A673 (cell line): ENCODE data around the gene SLC35E4. TPM values are rescaled to one million over a fixed set of nuclear protein-coding genes. Genes with fewer than 3 reads are reported as not detected.
A peak's percentile ranks its signal among the peaks of the same experiment; 100 is the strongest.

Experiments
- Bru-seq: library from RNA; stranded (reverse); fragments of 400-500 nt; gene quantifications from one replicate; lab custom pipeline; 2021; lab: Mats Ljungman, UMichigan
- BruChase-seq, 2 experiments: library from RNA; stranded (reverse); fragments of 400-500 nt; gene quantifications; one replicate each; lab custom pipeline; 2021; lab: Mats Ljungman, UMichigan
- BruUV-seq: library from RNA; stranded (reverse); fragments of 400-500 nt; replicated peaks from 2 replicates; lab custom pipeline; 2021; lab: Mats Ljungman, UMichigan
- CTCF ChIA-PET: fragments of 300-600 bp; sonication (Branson Sonifier 250); formaldehyde crosslinking; loops from one replicate; lab custom pipeline; 2022; ENCODE audit warnings: antibody characterized with exemption; lab: Charles Lee
- POLR2A ChIA-PET: fragments of 300-600 bp; sonication (Branson Sonifier 250); formaldehyde crosslinking; loops from one replicate; lab custom pipeline; 2022; ENCODE audit warnings: antibody characterized with exemption; ENCODE audit not compliant: low non-redundant PET; lab: Charles Lee
- DNase-seq: peaks from one replicate; pipeline ENCODE4 v3.0.0-alpha.2; 2015; ENCODE audit warnings: low spot score
- H3K27ac ChIP-seq: fragments of 200-600 bp; sonication (generic); 2 replicates; pipeline ENCODE4 v1.5.1; 2016; ENCODE audit warnings: mixed run types, low read depth, mild to moderate bottlenecking, mixed read lengths, antibody characterized with exemption, low read length; ENCODE audit not compliant: poor library complexity, severe bottlenecking
- H3K27me3 ChIP-seq: fragments of 200-600 bp; sonication (generic); replicated peaks from 2 replicates; pipeline ENCODE4 v1.6.1; 2017; ENCODE audit warnings: mixed run types, low read depth, mild to moderate bottlenecking, mixed read lengths, antibody characterized with exemption, low read length; ENCODE audit not compliant: insufficient read depth, poor library complexity
- H3K36me3 ChIP-seq: fragments of 200-600 bp; sonication (generic); 2 replicates; pipeline ENCODE4 v1.6.1; 2016; ENCODE audit warnings: mixed run types, mild to moderate bottlenecking, mixed read lengths, antibody characterized with exemption, low read length; ENCODE audit not compliant: insufficient read depth, poor library complexity, severe bottlenecking
- H3K4me1 ChIP-seq: fragments of 200-600 bp; sonication (generic); 2 replicates; pipeline ENCODE4 v1.6.1; 2017; ENCODE audit warnings: mixed run types, mild to moderate bottlenecking, mixed read lengths, antibody characterized with exemption, low read length; ENCODE audit not compliant: insufficient read depth, poor library complexity, severe bottlenecking
- H3K4me3 ChIP-seq: fragments of 200-600 bp; sonication (generic); 2 replicates; pipeline ENCODE4 v1.5.1; 2016; ENCODE audit warnings: low read depth, mixed run types, mild to moderate bottlenecking, mixed read lengths, low read length; ENCODE audit not compliant: poor library complexity, severe bottlenecking
- H3K9me3 ChIP-seq: fragments of 200-600 bp; sonication (generic); 2 replicates; pipeline ENCODE4 v1.6.1; 2016; ENCODE audit warnings: mixed run types, low read depth, mild to moderate bottlenecking, mixed read lengths, antibody characterized with exemption, low read length; ENCODE audit not compliant: poor library complexity, severe bottlenecking
- CTCF ChIP-seq: fragments of 300-800, 200-600 bp; sonication (generic); conservative IDR thresholded peaks from 2 replicates; pipeline ENCODE4 v1.5.1; 2017; ENCODE audit warnings: low read depth, mild to moderate bottlenecking, antibody characterized with exemption, low read length, moderate library complexity, mixed read lengths
- EZH2 ChIP-seq: fragments of 200-600 bp; sonication (generic); IDR thresholded peaks from 2 replicates; pipeline ENCODE4 v1.6.1; 2017; ENCODE audit warnings: borderline replicate concordance, low read depth, mild to moderate bottlenecking, mixed read lengths, antibody characterized with exemption, low read length; ENCODE audit not compliant: poor library complexity, severe bottlenecking
- intact Hi-C: fragments of 100-400 bp; cut with micrococcal nuclease; formaldehyde crosslinking; loops from one replicate; pipeline ENCODE4 v1.10.0; 2022; ENCODE audit not compliant: unreplicated experiment
- long read RNA-seq: library from polyadenylated mRNA; stranded (forward); transcript quantifications from one replicate; pipeline ENCODE4 v2.0.0, GENCODE V29; 2022
- total RNA-seq: library from RNA; stranded (reverse); gene quantifications from 2 replicates; pipeline ENCODE4 v1.2.3, GENCODE V29; 2021

Gene SLC35E4, protein sequence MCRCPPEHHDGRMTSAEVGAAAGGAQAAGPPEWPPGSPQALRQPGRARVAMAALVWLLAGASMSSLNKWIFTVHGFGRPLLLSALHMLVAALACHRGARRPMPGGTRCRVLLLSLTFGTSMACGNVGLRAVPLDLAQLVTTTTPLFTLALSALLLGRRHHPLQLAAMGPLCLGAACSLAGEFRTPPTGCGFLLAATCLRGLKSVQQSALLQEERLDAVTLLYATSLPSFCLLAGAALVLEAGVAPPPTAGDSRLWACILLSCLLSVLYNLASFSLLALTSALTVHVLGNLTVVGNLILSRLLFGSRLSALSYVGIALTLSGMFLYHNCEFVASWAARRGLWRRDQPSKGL
- total RNA-seq (2.4 and 3.3 TPM in 2 replicates), Bru-seq, nascent RNA (percentile 37 among the genes with signal in this experiment), BruChase-seq, experiment 1, labeled RNA remaining after a 2-hour chase (percentile 43 among the genes with signal in this experiment), BruChase-seq, experiment 2, labeled RNA remaining after a 6-hour chase (percentile 44 among the genes with signal in this experiment)
- long read RNA-seq, transcript SLC35E4-201 (2 exons, 2,714 nt) = major isoform, 12 of 16 reads
- long read RNA-seq, partial matches to known transcripts = 0 of 16 reads
- long read RNA-seq, other reads (novel, unspliced or antisense) = 4 of 16 reads

DNA sequence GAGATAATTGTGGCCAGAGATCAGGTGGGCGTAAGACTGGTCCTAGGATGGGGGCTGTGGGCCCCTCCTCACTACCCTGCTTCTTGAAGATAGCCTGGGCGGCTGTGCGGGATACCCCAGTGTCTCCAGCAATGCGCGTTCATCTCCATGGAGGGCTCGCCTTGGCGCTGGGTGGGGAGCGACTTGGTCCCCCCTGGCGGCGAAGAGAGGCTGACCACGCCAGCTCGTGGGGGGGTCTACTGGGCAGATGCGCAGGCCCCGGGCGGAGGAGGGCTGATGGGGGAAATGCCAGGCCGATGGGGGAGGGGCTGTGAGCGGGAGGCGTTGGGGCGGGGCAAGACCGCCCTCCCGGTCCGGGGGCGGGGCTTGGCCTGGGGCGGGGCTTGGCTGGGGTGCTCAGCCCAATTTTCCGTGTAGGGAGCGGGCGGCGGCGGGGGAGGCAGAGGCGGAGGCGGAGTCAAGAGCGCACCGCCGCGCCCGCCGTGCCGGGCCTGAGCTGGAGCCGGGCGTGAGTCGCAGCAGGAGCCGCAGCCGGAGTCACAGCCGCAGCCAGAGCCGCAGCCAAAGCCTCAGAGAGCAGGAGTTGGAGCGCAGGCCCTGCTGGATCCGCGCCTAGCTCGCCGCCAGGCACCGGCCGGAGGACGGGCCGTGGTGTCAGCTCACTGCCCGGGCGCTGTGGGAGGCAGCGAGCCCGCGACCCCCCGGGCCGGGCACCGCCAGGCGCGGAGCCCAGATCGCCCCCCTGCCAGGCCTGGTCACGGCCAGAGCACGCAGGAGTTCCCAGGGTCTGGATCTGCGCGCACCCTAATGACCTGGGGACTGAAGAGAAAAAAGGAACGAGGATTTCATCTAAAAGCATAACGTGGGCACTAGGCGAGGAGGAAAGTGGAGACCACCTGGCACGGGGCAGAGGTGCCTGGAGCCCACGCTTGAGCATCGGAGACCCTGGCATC is at the start of gene SLC35E4:
TSS of gene SLC35E4 (plus strand) at position 509 of the 953 bp plus-strand sequence. CDS start 670 bp downstream, outside the sequence.
- H3K9me3 ChIP-seq = no peaks in the 10 kb centered on the region
- peak within 1 kb of the TSS; percentile 63 for H3K4me3 ChIP-seq
- H3K27me3 ChIP-seq = no peaks in the 10 kb centered on the region
- no TSS peak for BruUV-seq
- peak within 1 kb of the TSS; percentile 77 for H3K27ac ChIP-seq
- ChIA-PET POLR2A (interaction anchor here (0.5 to 0.6 kb wide), 2 partner anchors 332 to 733 kb away, joined by 3 to 4 read pairs; no protein-coding TSS in a partner anchor), CTCF (interaction anchor here (0.6 to 3.6 kb wide), 5 partner anchors 29 to 145 kb away, joined by 3 to 32 read pairs (median 3); no protein-coding TSS in a partner anchor)
- intact Hi-C loops = loop anchor here (2.0 kb wide), 2 partner anchors 285 to 513 kb away; no protein-coding TSS in a partner anchor
- peak; percentile 92 for DNase-seq
- TF ChIP-seq EZH2 (no peak), CTCF (peak; percentile 36)
- H3K4me1 ChIP-seq = peaks cover 16% of the 10 kb centered on the region
- no peaks in the 10 kb centered on the region for H3K36me3 ChIP-seq

- Histone ChIP-seq H3K27ac (no peak overlapping the region), H3K9me3 (no peaks in the 10 kb centered on the region), H3K36me3 (peaks cover 75% of the 10 kb centered on the region), H3K4me3 (no peak overlapping the region), H3K4me1 (peaks cover 7% of the 10 kb centered on the region), H3K27me3 (no peaks in the 10 kb centered on the region)
- no peak for DNase-seq
- no TSS peak for BruUV-seq
- CTCF ChIA-PET = no interaction called here
- no peak for TF ChIP-seq CTCF
- no peak for TF ChIP-seq EZH2
- POLR2A ChIA-PET = interaction anchor here (0.7 kb wide), 1 partner anchor 155 kb away, joined by 3 read pairs; no protein-coding TSS in a partner anchor
- intact Hi-C loops = no loop called here
Measured at GRCh38 chr22:30586414-30586813, 49.2 kb upstream of the SLC35E4 start.

DNA sequence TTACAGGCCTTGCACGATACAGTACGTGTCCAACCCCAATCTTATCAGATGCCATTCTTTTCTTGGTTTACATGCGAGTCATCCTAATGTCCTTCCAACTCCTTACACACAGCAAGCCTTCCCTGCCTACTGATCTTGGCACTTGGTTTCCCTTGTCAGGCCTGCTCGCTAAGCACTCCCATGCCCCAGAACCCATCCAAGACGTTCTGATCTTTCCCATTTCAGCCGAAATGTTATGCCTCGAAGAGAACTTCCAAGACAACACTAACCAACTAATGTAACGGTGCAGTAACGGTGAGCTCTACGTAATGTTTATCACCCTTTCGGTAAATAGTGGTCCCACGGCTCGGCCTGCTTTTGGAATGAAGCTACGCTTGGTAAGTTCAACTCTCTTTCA is 44.4 kb upstream of the SLC35E4 start:
- intact Hi-C loops = no loop called here
- H3K27me3 ChIP-seq = no peaks in the 10 kb centered on the region
- ChIA-PET CTCF (no interaction called here), POLR2A (no interaction called here)
- peaks cover 29% of the 10 kb centered on the region for H3K36me3 ChIP-seq
- no peak for TF ChIP-seq CTCF
- no peak for TF ChIP-seq EZH2
- no peaks in the 10 kb centered on the region for H3K9me3 ChIP-seq
- DNase-seq = no peak
- H3K4me3 ChIP-seq = peak overlapping the region; percentile 88
- peak overlapping the region; percentile 98 for H3K27ac ChIP-seq
- BruUV-seq = TSS peak; percentile 61
- H3K4me1 ChIP-seq = peaks cover 7% of the 10 kb centered on the region
